Muscle of arm (tissue), 12 donors: ENCODE results near the gene CNTN4. TPM values are rescaled to one million over a fixed set of nuclear protein-coding genes. Genes with fewer than 3 reads are reported as not detected.

Experiments used
- DNase-seq: peaks from one replicate; pipeline ENCODE4 v3.0.0-alpha.2; 2013
- polyA plus RNA-seq, 12 donors: library from polyadenylated mRNA; unstranded; fragments of 120-200 nt; gene quantifications; one replicate each; pipeline ENCODE4 v1.2.1, GENCODE V29; 2013; ENCODE audit not compliant: insufficient read length in 12 of 12

CNTN4 gene
- polyA plus RNA-seq, 12 donors = 5.9 to 32.9 (median 7.9) TPM; not detected in 1

DNA sequence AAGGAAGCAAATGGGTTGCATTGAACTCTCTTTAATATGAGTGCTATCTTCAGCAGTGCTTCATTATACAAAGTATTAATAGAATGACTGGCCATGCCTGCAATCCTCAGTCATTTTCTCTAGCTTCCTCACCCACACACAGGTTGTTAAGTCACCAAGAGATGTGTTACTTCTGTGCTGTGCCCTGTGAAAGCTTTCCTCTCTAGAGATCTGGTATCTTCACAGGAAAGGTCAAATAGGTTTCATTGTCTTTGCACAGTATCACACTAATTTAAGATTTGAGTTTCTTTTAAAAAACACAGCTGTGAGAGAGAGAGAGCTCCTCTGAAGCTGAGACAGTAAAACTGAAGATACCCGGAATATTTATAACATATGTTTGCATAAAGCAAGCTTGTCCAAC lies 278.6 kb downstream of the CNTN4 start:
- no peak for DNase-seq

- no peak for DNase-seq
These were observed 292.4 kb downstream of the CNTN4 start for GRCh38 chr3:2390926-2391532.

DNA sequence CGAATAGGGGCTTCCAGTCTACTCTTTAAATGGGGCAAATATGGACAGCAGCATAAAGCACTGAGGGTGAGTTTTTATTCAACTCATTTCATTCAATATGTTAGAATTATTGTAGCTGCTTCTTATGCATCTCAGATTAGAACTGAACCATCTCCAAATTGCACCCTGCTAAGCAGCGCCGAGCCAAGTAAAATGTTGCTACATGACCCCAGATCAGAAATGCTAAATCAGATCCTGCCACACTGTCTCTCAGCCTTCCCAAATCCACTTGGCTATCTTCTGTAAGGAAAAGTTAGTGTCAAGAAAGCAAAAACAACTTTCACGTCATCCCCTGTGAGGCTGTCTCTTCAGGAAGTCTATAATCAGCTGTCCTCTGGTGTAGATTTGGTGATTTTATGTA lies 293.2 kb downstream of the CNTN4 start:
- DNase-seq = no peak

GRCh38 chr3:2392981-2393380 lies 294.3 kb downstream of the CNTN4 start:
- DNase-seq = no peak

- DNase-seq = no peak
These were observed 316.4 kb downstream of the CNTN4 start for GRCh38 chr3:2415083-2415482.

DNA sequence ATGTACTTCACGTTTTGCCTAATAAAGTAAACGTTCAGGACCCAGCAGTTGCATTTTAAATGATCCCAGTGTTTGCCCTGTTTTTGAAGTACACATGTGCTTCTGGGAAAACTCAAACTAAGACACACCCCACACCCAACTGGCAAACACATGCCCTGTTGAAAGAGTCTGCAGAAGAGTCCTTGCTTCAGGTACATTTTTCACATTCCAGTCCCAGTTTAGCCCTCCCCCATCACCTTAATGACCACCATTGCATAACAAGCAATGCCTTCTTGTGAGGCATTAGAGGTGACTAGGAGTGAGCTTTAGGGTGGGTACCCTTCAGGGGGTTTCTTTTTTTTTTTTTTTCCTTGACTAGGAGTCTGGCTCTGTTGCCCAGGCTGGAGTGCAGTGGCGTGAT lies 322.3 kb downstream of the CNTN4 start:
- DNase-seq = no peak

DNA sequence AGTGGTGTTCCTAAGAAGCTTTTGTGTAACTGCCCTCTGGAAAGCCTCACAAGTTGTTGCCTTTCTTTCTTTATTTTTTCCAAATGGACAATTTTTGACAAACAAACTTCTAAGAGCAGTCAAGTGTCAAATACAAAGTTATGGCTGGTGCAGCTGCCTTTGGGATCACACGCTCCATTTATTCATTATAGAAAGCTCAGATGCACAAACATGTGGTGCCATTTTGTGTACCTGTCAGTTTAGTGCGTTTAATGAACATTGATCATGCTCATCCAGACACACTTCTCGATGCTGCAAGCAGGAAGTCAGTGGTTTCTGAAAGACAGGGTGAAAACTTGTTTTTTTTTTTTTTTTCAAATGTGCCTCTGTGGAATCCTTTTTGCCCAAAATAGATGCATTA lies 324.5 kb downstream of the CNTN4 start:
- no peak for DNase-seq

- DNase-seq = no peak
These were observed 342.9 kb downstream of the CNTN4 start for GRCh38 chr3:2441558-2441957.

DNA sequence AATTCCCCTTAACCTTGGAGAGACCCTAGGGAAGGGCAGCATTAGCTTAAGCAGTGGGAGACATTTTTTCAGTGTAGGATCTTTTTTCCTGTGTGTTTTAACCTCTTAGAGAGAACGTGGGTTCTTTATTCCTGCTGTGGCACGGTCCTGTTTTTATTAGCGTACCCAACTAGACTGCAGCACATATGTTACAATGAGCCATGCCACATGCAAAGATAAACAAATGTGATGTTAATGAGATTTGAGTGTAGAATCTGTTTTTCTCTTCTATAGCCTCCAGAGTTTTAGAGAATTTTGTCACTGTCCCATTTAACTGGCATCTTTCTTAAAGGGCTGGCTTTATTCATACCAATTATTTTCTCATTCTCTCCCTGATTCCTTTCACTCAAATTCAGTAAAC lies 347.5 kb downstream of the CNTN4 start:
- DNase-seq = no peak

DNA sequence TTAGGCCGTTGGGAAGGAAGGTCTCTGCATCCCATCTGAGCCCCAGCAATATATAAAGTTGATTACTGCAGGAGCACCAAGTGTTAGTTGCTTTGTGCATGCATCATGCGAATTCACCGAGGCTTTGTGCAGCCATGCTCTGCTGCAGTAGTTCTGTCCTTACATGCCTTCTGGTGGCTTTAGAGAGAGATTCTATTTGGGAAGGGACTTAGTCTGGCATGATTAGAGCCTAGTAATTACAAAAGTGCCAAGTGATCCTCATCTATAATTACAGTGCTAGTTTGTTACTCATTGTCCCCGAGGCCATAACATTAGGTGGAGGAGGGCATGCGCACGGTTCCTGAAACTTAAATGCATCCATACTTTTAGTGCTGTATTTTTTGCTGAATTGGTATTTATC lies 353.6 kb downstream of the CNTN4 start:
- DNase-seq = no peak

- DNase-seq = no peak
These were observed 356.2 kb downstream of the CNTN4 start for GRCh38 chr3:2454865-2455264.

DNA sequence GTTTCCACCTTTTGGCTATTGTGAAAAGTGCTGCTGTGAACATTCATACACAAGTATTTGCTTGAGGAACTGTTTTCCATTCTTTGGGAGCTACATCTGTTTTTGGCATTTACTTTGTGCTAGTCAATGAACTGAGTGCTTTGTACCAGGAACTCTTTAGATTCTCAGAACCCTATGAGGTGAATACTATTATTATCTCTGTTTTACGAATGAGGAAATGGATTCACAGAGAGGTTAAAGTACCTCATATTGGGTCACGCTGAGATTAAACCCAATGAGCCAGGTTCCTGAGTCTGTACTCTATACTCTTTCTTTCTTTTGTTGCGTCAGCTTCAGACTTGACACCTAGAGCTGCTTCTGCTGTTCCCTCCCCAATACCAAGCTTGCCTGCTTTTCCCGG lies 358.1 kb downstream of the CNTN4 start:
- DNase-seq = no peak

- DNase-seq = no peak
These were observed 360.1 kb downstream of the CNTN4 start for GRCh38 chr3:2458816-2459215.

GRCh38 chr3:2465842-2466241 lies 367.2 kb downstream of the CNTN4 start:
- DNase-seq = no peak

DNA sequence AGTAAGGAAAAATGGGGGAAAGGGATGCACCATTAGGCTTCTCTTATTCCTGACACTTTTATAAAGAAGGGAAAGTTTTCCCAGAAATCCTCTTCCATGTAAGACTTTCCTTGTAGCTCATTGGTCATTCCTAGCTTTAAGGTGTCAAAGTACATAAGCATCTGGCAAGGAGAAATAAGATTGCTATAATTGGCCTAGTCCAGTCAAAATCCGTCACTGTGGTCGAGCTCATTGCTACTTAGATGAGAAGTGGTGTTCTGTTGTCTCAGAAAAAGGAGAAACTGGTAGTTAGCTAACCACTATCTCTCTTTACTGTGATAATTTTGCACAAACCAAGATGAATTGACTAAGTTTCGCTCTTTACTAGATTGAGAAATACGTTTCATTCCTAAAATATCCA lies 370.1 kb downstream of the CNTN4 start:
- no peak for DNase-seq

DNA sequence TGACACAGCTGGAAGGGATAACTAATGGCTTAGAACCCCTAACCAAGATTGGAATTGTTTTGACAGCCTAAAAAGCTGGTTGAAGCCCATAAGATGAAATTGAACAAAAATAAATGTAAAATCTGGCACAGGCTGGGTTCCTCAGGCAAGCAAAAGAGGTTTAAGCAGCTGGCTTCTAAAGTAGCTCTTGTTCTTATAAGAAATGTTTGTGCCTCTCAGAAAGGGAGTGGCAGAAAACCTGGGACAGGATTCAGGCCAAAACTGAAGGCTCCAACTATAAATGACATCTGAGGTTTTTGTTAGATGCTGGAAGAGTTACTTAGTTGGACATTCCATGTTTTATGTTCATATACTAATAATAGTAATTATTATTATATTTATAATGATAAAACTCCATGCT lies 378.3 kb downstream of the CNTN4 start:
- DNase-seq = no peak

- no peak for DNase-seq
These were observed 379.0 kb downstream of the CNTN4 start for GRCh38 chr3:2477620-2478019.

- no peak for DNase-seq
These were observed 385.7 kb downstream of the CNTN4 start for GRCh38 chr3:2484162-2485026.

- no peak for DNase-seq
These were observed 386.3 kb downstream of the CNTN4 start for GRCh38 chr3:2485027-2485375.

GRCh38 chr3:2495746-2496145 lies 397.1 kb downstream of the CNTN4 start:
- DNase-seq = no peak

GRCh38 chr3:2504912-2505311 lies 406.2 kb downstream of the CNTN4 start:
- DNase-seq = no peak

GRCh38 chr3:2506776-2507175 lies 408.1 kb downstream of the CNTN4 start:
- no peak for DNase-seq

- DNase-seq = no peak
These were observed 412.0 kb downstream of the CNTN4 start for GRCh38 chr3:2510591-2511145.
